Fibroblast of villous mesenchyme (primary cell): ENCODE results near the gene SLC45A1. TPM values are rescaled to one million over a fixed set of nuclear protein-coding genes. Genes with fewer than 3 reads are reported as not detected.

Source experiments
- DNase-seq: peaks from one replicate; pipeline ENCODE4 v3.0.0-alpha.2; 2010; ENCODE audit warnings: low read depth
- H3K4me3 ChIP-seq: 2 replicates; pipeline ENCODE4 v1.5.1; 2011; ENCODE audit warnings: low read depth, mild to moderate bottlenecking, low read length
- CTCF ChIP-seq: IDR thresholded peaks from 2 replicates; pipeline ENCODE4 v1.5.1; 2012; ENCODE audit warnings: low read depth, mild to moderate bottlenecking, low read length; ENCODE audit not compliant: insufficient read depth
- total RNA-seq: library from RNA; depleted of rRNA; stranded (reverse); fragments of >200 nt; gene quantifications from 2 replicates; pipeline ENCODE4 v1.2.3, GENCODE V29; 2012

Gene SLC45A1
- total RNA-seq, 1 donor, result 0.86 TPM

DNA sequence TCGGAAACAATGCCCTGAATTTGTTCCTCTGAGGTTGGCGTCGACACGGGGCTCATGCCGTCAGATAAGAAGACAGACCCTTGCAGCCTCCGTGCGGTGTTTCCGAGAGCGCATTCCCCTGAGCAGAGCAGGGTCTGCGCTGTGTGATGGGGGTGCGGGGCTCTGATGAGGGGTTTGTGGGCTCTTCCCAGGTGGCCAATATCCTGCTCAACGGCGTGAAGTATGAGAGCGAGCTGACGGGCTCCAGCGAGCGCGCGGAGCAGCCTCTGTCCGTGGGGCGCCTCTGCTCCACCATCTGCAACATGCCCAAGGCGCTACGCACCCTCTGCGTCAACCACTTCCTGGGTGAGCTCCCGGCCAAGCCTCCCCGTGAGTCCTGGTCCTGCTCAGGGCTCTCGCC is 17.3 kb downstream of the SLC45A1 start:
- H3K4me3 ChIP-seq, result no peak overlapping the region
- no peak for TF ChIP-seq CTCF
- DNase-seq, result no peak

DNA sequence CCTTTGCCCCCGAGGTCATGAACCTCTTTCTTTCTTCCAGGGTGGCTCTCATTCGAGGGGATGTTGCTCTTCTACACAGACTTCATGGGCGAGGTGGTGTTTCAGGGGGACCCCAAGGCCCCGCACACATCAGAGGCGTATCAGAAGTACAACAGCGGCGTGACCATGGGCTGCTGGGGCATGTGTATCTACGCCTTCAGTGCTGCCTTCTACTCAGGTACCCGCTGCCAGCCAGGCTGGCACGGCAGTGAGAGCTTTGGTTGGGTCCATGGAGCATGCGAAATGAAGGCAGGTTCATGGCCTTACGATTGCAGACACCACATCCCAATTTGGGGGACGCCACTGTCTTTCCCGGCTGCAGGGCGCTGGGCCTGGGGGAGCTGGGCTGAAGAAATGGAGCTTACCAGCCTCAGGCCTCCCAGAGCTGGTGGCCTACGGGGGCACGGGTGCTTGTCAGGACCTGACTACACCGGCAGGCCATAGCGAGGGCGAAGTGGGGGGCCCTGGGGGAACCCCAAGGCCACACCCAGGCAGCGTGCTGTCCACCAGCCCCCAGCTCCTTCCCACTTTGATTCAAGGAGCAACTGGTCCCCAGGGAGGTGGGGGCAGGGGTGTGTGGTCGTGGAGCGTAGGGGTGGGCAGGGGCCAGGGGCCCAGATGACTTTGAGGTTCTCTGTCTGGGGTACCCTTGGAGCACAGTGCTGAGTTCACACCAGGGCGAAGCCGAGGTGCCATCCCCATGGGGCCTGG is 20.0 kb downstream of the SLC45A1 start:
- no peak overlapping the region for H3K4me3 ChIP-seq
- TF ChIP-seq CTCF, result no peak
- no peak for DNase-seq

DNA sequence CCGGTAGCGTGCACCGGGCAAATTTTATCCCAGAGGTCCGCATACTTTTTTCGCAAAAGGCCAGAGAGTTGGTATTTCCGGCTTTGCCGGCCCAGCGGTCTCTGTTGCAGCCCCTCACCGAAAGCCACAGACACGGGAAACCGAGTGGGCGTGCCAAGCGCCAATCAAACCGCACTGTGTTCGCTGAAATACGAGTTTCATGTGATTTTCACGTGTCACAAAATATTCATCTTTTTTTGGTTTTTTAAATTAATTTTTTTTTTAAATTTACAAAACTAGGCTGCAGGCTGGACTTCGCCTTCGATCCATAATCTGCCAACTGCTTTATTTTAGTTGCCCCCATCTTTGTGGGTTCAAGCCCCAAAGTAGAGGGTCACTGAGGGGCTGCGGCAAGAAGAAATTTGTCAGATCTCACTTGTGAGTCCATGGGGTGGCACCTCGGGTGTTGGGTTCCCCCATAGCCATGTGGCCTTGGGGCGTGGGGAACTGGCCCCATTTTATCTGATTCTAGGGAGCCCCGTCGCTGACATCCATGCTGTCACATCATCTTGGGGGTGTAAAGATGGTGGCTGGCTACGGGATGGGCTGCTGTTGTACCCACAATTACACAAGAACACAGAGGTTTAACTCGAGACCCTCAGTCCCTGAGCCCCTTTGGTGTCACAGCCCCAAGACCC is 20.8 kb downstream of the SLC45A1 start:
- no peak overlapping the region for H3K4me3 ChIP-seq
- TF ChIP-seq CTCF, result no peak
- no peak for DNase-seq

DNA sequence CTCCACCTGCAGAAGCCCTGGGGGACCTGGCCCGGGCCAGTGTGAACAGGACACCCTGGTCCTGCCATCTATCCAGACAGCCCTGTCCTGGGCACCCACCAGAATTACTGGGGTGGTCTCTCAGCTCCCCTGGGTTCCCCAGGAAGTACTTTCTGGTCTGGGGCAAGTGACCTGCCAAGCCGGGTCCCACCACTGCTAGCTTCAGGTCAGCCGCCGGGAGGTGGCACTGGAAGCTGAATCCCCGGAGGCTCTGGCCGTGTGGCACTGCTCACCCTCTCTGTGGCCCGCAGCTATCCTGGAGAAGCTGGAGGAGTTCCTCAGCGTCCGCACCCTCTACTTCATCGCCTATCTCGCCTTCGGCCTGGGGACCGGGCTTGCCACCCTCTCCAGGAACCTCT is 21.3 kb downstream of the SLC45A1 start:
- no peak for DNase-seq
- TF ChIP-seq CTCF, result no peak

GRCh38 chr1:8340448-8340847 is 22.5 kb downstream of the SLC45A1 start:
- no peak for DNase-seq
- no peak overlapping the region for H3K4me3 ChIP-seq
- TF ChIP-seq CTCF, result no peak

More for the DNA sequence above, 21.3 kb downstream of the SLC45A1 start:
- no peak overlapping the region for H3K4me3 ChIP-seq

DNA sequence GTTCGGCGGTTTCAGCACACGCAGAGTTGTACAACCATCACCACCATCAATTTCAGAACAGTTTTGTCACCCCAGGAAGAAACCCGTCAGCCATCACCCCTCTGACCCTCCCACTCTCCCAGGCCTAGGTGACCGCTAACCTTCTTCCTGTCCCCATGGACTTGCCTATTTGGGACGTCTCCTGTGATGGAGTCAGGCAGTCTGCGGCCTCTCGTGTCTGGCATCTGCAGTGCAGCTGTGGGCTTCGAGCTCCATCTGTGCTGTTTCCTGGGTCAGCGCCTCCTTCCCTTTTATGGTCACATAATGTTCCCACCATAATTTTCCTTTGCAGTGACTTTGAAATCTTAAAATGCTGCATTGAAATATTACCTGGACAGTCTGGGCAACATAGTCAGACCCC is 24.4 kb downstream of the SLC45A1 start:
- H3K4me3 ChIP-seq, result no peak overlapping the region
- TF ChIP-seq CTCF, result peak; percentile 35
- DNase-seq, result peak; percentile 87
